H1 (cell line): ENCODE data around the gene MMAB. TPM values are rescaled to one million over a fixed set of nuclear protein-coding genes. Genes with fewer than 3 reads are reported as not detected.

ENCODE experiments used
- CTCF ChIA-PET: fragments of 300-600 bp; sonication (Branson Sonifier 250); formaldehyde crosslinking; loops from one replicate; lab custom pipeline; 2021; ENCODE audit not compliant: partially characterized antibody; lab: Charles Lee
- POLR2A ChIA-PET: fragments of 300-600 bp; sonication (Branson Sonifier 250); formaldehyde crosslinking; loops from one replicate; lab custom pipeline; 2021; ENCODE audit warnings: inconsistent platforms; ENCODE audit not compliant: partially characterized antibody; lab: Charles Lee
- DNase-seq, 2 experiments: peaks; one replicate each; pipeline versions ENCODE4 v3.0.0 to v3.0.0-alpha.2; 2010 to 2022; ENCODE audit warnings: low spot score in 2 of 2, low read depth in 1 of 2, mixed read lengths in 1 of 2
- FAIRE-seq: peaks from 2 replicates; lab custom pipeline; 2011; peaks lifted over from hg19 to GRCh38; lab: Jason Lieb, UNC
- H2AFZ ChIP-seq: 2 replicates; pipeline ENCODE4 v1.8.1; 2012; ENCODE audit warnings: low read length, inconsistent platforms
- H2AK5ac ChIP-seq: 2 replicates; pipeline ENCODE4 v1.6.1; 2013; ENCODE audit warnings: low read depth, low read length
- H2BK120ac ChIP-seq: replicated peaks from 2 replicates; pipeline ENCODE3; 2013; ENCODE audit warnings: low read depth, low read length, inconsistent platforms
- H2BK12ac ChIP-seq: 2 replicates; pipeline ENCODE4 v1.6.1; 2013; ENCODE audit warnings: low read depth, low read length
- H2BK15ac ChIP-seq: 2 replicates; pipeline ENCODE4 v1.6.1; 2013; ENCODE audit warnings: low read length
- H2BK20ac ChIP-seq: 2 replicates; pipeline ENCODE4 v1.6.1; 2013; ENCODE audit warnings: low read length
- H2BK5ac ChIP-seq: 2 replicates; pipeline ENCODE4 v1.6.1; 2013; ENCODE audit warnings: low read depth, low read length
- H3K14ac ChIP-seq: 2 replicates; pipeline ENCODE4 v1.6.1; 2013; ENCODE audit warnings: inconsistent platforms; ENCODE audit not compliant: insufficient read length
- H3K18ac ChIP-seq: 2 replicates; pipeline ENCODE4 v1.6.1; 2013; ENCODE audit warnings: low read length; ENCODE audit errors: extremely low read depth
- H3K23ac ChIP-seq: 2 replicates; pipeline ENCODE4 v1.6.1; 2013; ENCODE audit warnings: inconsistent platforms; ENCODE audit not compliant: insufficient read length
- H3K23me2 ChIP-seq: 2 replicates; pipeline ENCODE4 v1.6.1; 2013; ENCODE audit warnings: low read depth, low read length
- H3K27ac ChIP-seq: 2 replicates; pipeline ENCODE4 v1.6.1; 2011; ENCODE audit warnings: low read depth, low read length, inconsistent platforms
- H3K27me3 ChIP-seq, 4 experiments: replicated peaks in 1 of 4; 1 replicate in 1 of 4; 2 replicates in 3 of 4; pipeline versions ENCODE4 v1.6.1 to v1.8.1; 2011 to 2013; ENCODE audit warnings: low read length in 3 of 4, mild to moderate bottlenecking in 3 of 4, inconsistent platforms in 2 of 4, mixed read lengths in 2 of 4, moderate library complexity in 1 of 4; ENCODE audit not compliant: control insufficient read depth in 3 of 4, insufficient read depth in 3 of 4; ENCODE audit errors: extremely low read depth in 1 of 4
- H3K36me3 ChIP-seq, 4 experiments: 2 replicates each; pipeline versions ENCODE4 v1.6.1 to v1.8.1; 2011 to 2013; ENCODE audit warnings: mild to moderate bottlenecking in 4 of 4, low read length in 3 of 4, moderate library complexity in 2 of 4, control low read depth in 1 of 4, inconsistent platforms in 1 of 4; ENCODE audit not compliant: insufficient read depth in 4 of 4, control insufficient read depth in 2 of 4
- H3K4ac ChIP-seq: replicated peaks from 2 replicates; pipeline ENCODE3; 2013; ENCODE audit warnings: low read length, low read depth, mixed read lengths, inconsistent platforms; ENCODE audit not compliant: insufficient read length
- H3K4me1 ChIP-seq, 4 experiments: replicated peaks in 1 of 4; 1 replicate in 1 of 4; 2 replicates in 3 of 4; pipeline versions ENCODE4 v1.6.1 to v1.8.1; 2011 to 2013; ENCODE audit warnings: low read length in 3 of 4, inconsistent platforms in 2 of 4, mixed read lengths in 1 of 4; ENCODE audit not compliant: insufficient read depth in 4 of 4, control insufficient read depth in 3 of 4
- H3K4me2 ChIP-seq, 2 experiments: 2 replicates each; pipeline versions ENCODE4 v1.6.1 to v1.8.1; 2011 to 2013; ENCODE audit warnings: low read depth in 2 of 2, low read length in 2 of 2, control low read depth in 1 of 2, inconsistent platforms in 1 of 2, mild to moderate bottlenecking in 1 of 2; ENCODE audit not compliant: insufficient read depth in 1 of 2
- H3K4me3 ChIP-seq, 4 experiments: fragments of 200-600, 300-600 bp in 1 of 4; sonication (generic), shearing (Covaris generic), sonication (Bioruptor Twin) in 1 of 4; 2 replicates each; pipeline versions ENCODE4 v1.5.1 to v1.8.1; 2011 to 2016; ENCODE audit warnings: low read length in 4 of 4, low read depth in 3 of 4, control low read depth in 2 of 4, inconsistent platforms in 2 of 4, mild to moderate bottlenecking in 2 of 4, mixed read lengths in 1 of 4, moderate library complexity in 1 of 4; ENCODE audit not compliant: insufficient read depth in 2 of 4; ENCODE audit errors: extremely low read depth in 1 of 4
- H3K56ac ChIP-seq: replicated peaks from 2 replicates; pipeline ENCODE3; 2013; ENCODE audit warnings: low read depth, mild to moderate bottlenecking, mixed read lengths, low read length, inconsistent platforms; ENCODE audit not compliant: insufficient read length
- H3K79me1 ChIP-seq: 2 replicates; pipeline ENCODE4 v1.6.1; 2013; ENCODE audit warnings: low read depth, low read length, control low read depth
- H3K79me2 ChIP-seq, 2 experiments: 2 replicates each; pipeline versions ENCODE4 v1.6.1 to v1.8.1; 2012 to 2013; ENCODE audit warnings: low read length in 2 of 2, mild to moderate bottlenecking in 2 of 2, inconsistent platforms in 1 of 2; ENCODE audit not compliant: insufficient read depth in 2 of 2, control insufficient read depth in 1 of 2
- H3K9ac ChIP-seq, 4 experiments: replicated peaks in 1 of 4; 1 replicate in 1 of 4; 2 replicates in 3 of 4; pipeline versions ENCODE4 v1.6.1 to v1.8.1; 2011 to 2013; ENCODE audit warnings: low read depth in 3 of 4, low read length in 3 of 4, control low read depth in 2 of 4, mild to moderate bottlenecking in 2 of 4, moderate library complexity in 2 of 4, inconsistent platforms in 1 of 4; ENCODE audit errors: extremely low read depth in 1 of 4
- H3K9me3 ChIP-seq, 2 experiments: 2 replicates each; pipeline versions ENCODE4 v1.6.1 to v1.8.1; 2012 to 2013; ENCODE audit warnings: mild to moderate bottlenecking in 2 of 2, moderate library complexity in 2 of 2, control low read depth in 1 of 2, inconsistent platforms in 1 of 2, low read depth in 1 of 2, low read length in 1 of 2, mixed read lengths in 1 of 2; ENCODE audit not compliant: insufficient read depth in 2 of 2
- H4K20me1 ChIP-seq, 2 experiments: replicated peaks in 1 of 2; 2 replicates each; pipeline versions ENCODE3 to v1.8.1; 2011 to 2013; ENCODE audit warnings: inconsistent platforms in 2 of 2, low read length in 2 of 2, mild to moderate bottlenecking in 1 of 2; ENCODE audit not compliant: insufficient read depth in 2 of 2, control insufficient read depth in 1 of 2
- H4K5ac ChIP-seq: 2 replicates; pipeline ENCODE4 v1.6.1; 2013; ENCODE audit warnings: low read length, low read depth, mixed read lengths, inconsistent platforms; ENCODE audit not compliant: insufficient read length
- H4K8ac ChIP-seq: 2 replicates; pipeline ENCODE4 v1.8.0; 2013; ENCODE audit warnings: mild to moderate bottlenecking, moderate library complexity, low read length, inconsistent platforms; ENCODE audit not compliant: insufficient read depth; ENCODE audit errors: extremely low read depth
- H4K91ac ChIP-seq: replicated peaks from 2 replicates; pipeline ENCODE3; 2013; ENCODE audit warnings: low read length, mixed read lengths, inconsistent platforms; ENCODE audit not compliant: insufficient read length
- BCL11A ChIP-seq, 2 experiments: IDR thresholded peaks; one replicate each; pipeline ENCODE4 v1.6.1; 2011; ENCODE audit warnings: low read depth in 2 of 2, low read length in 2 of 2, mild to moderate bottlenecking in 2 of 2
- CBX8 ChIP-seq: fragments of 300-800, 300-1000 bp; sonication (generic); IDR thresholded peaks from 2 replicates; pipeline ENCODE4 v1.7.1; 2016; ENCODE audit warnings: low read depth, low read length, borderline replicate concordance
- RFX5 ChIP-seq: IDR thresholded peaks from 2 replicates; pipeline ENCODE4 v1.6.1; 2011; ENCODE audit warnings: low read depth, low read length, improper control_type of control experiment, borderline replicate concordance
- RNF2 ChIP-seq: fragments of 200-900, 300-1000 bp; sonication (generic); IDR thresholded peaks from 2 replicates; pipeline ENCODE4 v1.7.1; 2016; ENCODE audit warnings: borderline replicate concordance, low read depth, mild to moderate bottlenecking, antibody characterized with exemption, low read length; ENCODE audit not compliant: poor library complexity, severe bottlenecking; ENCODE audit errors: missing control alignments
- SAP30 ChIP-seq: fragments of 300-600 bp; sonication (generic); IDR thresholded peaks from 2 replicates; pipeline ENCODE4 v1.7.1; 2012; ENCODE audit warnings: low read length, moderate library complexity, mild to moderate bottlenecking, inconsistent platforms; ENCODE audit not compliant: insufficient read depth, insufficient replicate concordance
- SIX5 ChIP-seq: IDR thresholded peaks from 2 replicates; pipeline ENCODE4 v1.6.1; 2011; ENCODE audit warnings: mild to moderate bottlenecking, low read depth, low read length
- SP1 ChIP-seq: IDR thresholded peaks from 2 replicates; pipeline ENCODE4 v1.6.1; 2011; ENCODE audit warnings: low read depth, low read length
- WGBS, 2 experiments: shearing (Covaris generic) in 1 of 2; methylation state at CpG; one replicate each; pipeline versions ENCODE4 v1.1.6 to v1.1.7; 2013 to 2015; ENCODE audit warnings: low lambda C conversion rate in 2 of 2, mixed read lengths in 2 of 2, inconsistent platforms in 1 of 2, low coverage in 1 of 2, missing lambda C conversion rate in 1 of 2; ENCODE audit not compliant: insufficient replicate concordance in 2 of 2, insufficient coverage in 1 of 2, insufficient read length in 1 of 2; ENCODE audit errors: extremely low coverage in 1 of 2, missing lambda C conversion rate in 1 of 2; 5-methylcytosine and 5-hydroxymethylcytosine counted together
- polyA plus RNA-seq, 7 experiments: library from polyadenylated mRNA; depleted of rRNA in 3 of 7; stranded (reverse) in 5 of 7; unstranded in 2 of 7; fragments of >200 nt in 5 of 7; fragments of 200-250 nt in 2 of 7; gene quantifications; 1 replicate in 5 of 7; 2 replicates in 1 of 7; 4 replicates in 1 of 7; pipeline versions ENCODE4 v1.2.1 to v1.2.3, GENCODE V29; 2011 to 2013; ENCODE audit warnings: missing spikeins in 2 of 7, mixed read lengths in 2 of 7
- total RNA-seq: library from RNA; stranded (reverse); fragmentation: NEBNext Ultra II Directional; extraction: Animal tissue kit (Norgen Biotek cat#: 25700); gene quantifications from 2 replicates; pipeline ENCODE4 v1.2.1, GENCODE V29; 2021
- TF ChIP-seq, protein P1 (sequence below), 3 experiments: IDR thresholded peaks; 1 replicate in 2 of 3; 2 replicates in 1 of 3; pipeline versions ENCODE4 v1.5.1 to v1.6.1; 2011; ENCODE audit warnings: low read length in 3 of 3, mild to moderate bottlenecking in 3 of 3, inconsistent platforms in 2 of 3, low read depth in 1 of 3, moderate library complexity in 1 of 3; ENCODE audit not compliant: insufficient read depth in 1 of 3; ENCODE audit errors: control extremely low read depth in 1 of 3

Gene MMAB
- total and polyA plus RNA-seq, 2 of the 8 experiments (the other 6 are each of a cell fraction or from before 2014, with no cell fraction given): 12.9 to 18.5 TPM

DNA sequence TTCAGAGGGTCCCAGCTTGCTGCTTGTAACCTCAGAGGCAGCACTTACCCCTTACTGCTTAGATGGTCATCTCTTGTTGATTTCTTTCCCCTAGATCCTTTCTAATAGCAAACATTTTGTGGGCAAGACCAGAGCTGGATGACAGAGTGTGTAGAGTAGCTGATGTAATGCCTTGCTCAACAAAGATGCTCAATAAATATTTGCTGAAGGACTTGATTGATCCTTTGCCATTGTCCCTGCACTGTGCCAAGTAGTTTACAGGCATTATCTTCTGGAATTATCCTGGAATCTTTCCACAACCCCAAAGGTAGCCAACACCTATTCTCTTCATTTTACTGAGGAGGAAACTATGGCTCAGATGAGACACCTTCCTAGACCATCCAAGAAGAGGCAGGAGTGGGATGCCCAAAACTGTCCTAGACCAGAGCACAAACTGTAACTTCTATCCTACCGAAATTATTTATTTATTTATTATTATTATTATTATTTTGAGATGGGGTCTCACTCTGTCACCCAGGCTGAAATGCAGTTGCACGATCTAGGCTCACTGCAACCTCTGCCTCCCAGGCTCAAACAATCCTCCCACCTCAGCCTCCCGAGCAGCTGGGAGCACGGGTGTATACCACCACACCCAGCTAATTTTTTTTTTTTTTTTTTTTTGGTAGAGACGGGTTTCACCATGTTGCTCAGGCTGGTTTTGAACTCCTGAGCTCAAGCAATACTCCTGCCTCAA is 1.4 kb downstream of the MMAB start:
- Histone ChIP-seq H3K9me3 (no peaks in the 10 kb centered on the region), H2BK15ac (no peak overlapping the region), H3K23me2 (peaks cover 5% of the 10 kb centered on the region; the same call in 1 of the 2 replicates), H4K5ac (no peak overlapping the region), H2AFZ (no peak overlapping the region), H3K4me1 (peaks cover 2 to 4% (median 3%) of the 10 kb centered on the region in 4 experiments; a peak in 4 of 7 replicates), H3K4me2 (peak overlapping the region in 1 of 2 experiments; percentile 94; a peak in 1 of 4 replicates), H3K4me3 (no peak overlapping the region), H3K79me1 (no peaks in the 10 kb centered on the region), H3K23ac (no peak overlapping the region), H2BK20ac (no peak overlapping the region), H4K8ac (no peak overlapping the region), H2BK120ac (no peak overlapping the region), H3K36me3 (peaks cover 2 to 25% (median 12%) of the 10 kb centered on the region in 4 experiments; a peak in 5 of 8 replicates), H3K79me2 (peaks cover 0 to 6% of the 10 kb centered on the region in 2 experiments; a peak in 1 of 4 replicates), H2BK12ac (0 out of 2 replicates have a peak overlapping the region, but pooled peaks have one; percentile 88), H4K20me1 (peaks cover 0 to 2% of the 10 kb centered on the region in 2 experiments), H3K18ac (no peak overlapping the region), H2BK5ac (no peak overlapping the region), H2AK5ac (no peak overlapping the region), H3K27me3 (no peaks in the 10 kb centered on the region), H3K14ac (no peak overlapping the region), H4K91ac (no peak overlapping the region), H3K9ac (no peak overlapping the region), H3K27ac (no peak overlapping the region), H3K4ac (no peak overlapping the region), H3K56ac (no peak overlapping the region)
- DNase-seq (no peak), FAIRE-seq (no peak)
- 94% methylated on average over 2 of the region's 5 CpGs; no CpG with 5 or more reads in 1 of the 2 experiments for WGBS, 2 experiments
- ChIA-PET POLR2A (interaction anchor here (0.7 to 3.0 kb wide), 4 partner anchors 9 to 19 kb away, joined by 3 to 13 read pairs (median 8); no protein-coding TSS in a partner anchor), CTCF (interaction anchor here (0.6 to 1.5 kb wide), 5 partner anchors 19 to 235 kb away, joined by 3 to 4 read pairs (median 3); no protein-coding TSS in a partner anchor)
- TF ChIP-seq BCL11A (IDR thresholded peaks at IDR 0.05; ENCODE audit: low read depth in 2 of 2, low read length in 2 of 2): no peak
- TF ChIP-seq, protein P1, sequence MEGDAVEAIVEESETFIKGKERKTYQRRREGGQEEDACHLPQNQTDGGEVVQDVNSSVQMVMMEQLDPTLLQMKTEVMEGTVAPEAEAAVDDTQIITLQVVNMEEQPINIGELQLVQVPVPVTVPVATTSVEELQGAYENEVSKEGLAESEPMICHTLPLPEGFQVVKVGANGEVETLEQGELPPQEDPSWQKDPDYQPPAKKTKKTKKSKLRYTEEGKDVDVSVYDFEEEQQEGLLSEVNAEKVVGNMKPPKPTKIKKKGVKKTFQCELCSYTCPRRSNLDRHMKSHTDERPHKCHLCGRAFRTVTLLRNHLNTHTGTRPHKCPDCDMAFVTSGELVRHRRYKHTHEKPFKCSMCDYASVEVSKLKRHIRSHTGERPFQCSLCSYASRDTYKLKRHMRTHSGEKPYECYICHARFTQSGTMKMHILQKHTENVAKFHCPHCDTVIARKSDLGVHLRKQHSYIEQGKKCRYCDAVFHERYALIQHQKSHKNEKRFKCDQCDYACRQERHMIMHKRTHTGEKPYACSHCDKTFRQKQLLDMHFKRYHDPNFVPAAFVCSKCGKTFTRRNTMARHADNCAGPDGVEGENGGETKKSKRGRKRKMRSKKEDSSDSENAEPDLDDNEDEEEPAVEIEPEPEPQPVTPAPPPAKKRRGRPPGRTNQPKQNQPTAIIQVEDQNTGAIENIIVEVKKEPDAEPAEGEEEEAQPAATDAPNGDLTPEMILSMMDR (IDR thresholded peaks at IDR 0.05; ENCODE audit: control extremely low read depth in 1 of 3, insufficient read depth in 1 of 3, low read depth in 1 of 3, low read length in 3 of 3): no peak
- no peak for TF ChIP-seq CBX8
- TF ChIP-seq RFX5: no peak
- no peak for TF ChIP-seq SIX5
- no peak for TF ChIP-seq RNF2
- TF ChIP-seq SAP30: no peak
- no peak for TF ChIP-seq SP1
